Tibial nerve (tissue), 4 donors: ENCODE data around the gene CEP295NL. TPM values are rescaled to one million over a fixed set of nuclear protein-coding genes. Genes with fewer than 3 reads are reported as not detected.

Experiments used
- DNase-seq, 2 donors: peaks; one replicate each; pipeline ENCODE4 v3.0.0-alpha.2; 2019; ENCODE audit warnings: low spot score in 2 of 2
- H3K27ac ChIP-seq, 4 donors: fragments of 200-600 bp; sonication (generic) in 3 of 4; one replicate each; pipeline ENCODE4 v1.5.1; 2017 to 2019; ENCODE audit warnings: mild to moderate bottlenecking in 1 of 4
- H3K27me3 ChIP-seq, 2 donors: fragments of 200-600 bp; sonication (generic) in 1 of 2; one replicate each; pipeline versions ENCODE4 v1.5.1 to v1.6.0; 2017 to 2019
- H3K36me3 ChIP-seq, 3 donors: fragments of 200-600 bp; sonication (generic); one replicate each; pipeline ENCODE4 v1.5.1; 2018 to 2019
- H3K4me1 ChIP-seq, 4 donors: fragments of 200-600 bp; sonication (generic) in 3 of 4; one replicate each; pipeline ENCODE4 v1.5.1; 2017 to 2019
- H3K4me3 ChIP-seq, 4 donors: fragments of 200-600 bp; sonication (generic) in 3 of 4; one replicate each; pipeline ENCODE4 v1.5.1; 2017 to 2019; ENCODE audit warnings: mild to moderate bottlenecking in 1 of 4, moderate library complexity in 1 of 4
- H3K9me3 ChIP-seq, 4 donors: fragments of 200-600 bp; sonication (generic) in 3 of 4; one replicate each; pipeline ENCODE4 v1.5.1; 2017 to 2019
- CTCF ChIP-seq, 5 experiments: fragments of 200-600 bp in 3 of 5; fragments of 450-650 bp in 2 of 5; sonication (generic) in 3 of 5; IDR thresholded peaks; one replicate each; pipeline ENCODE4 v1.5.1; 2016 to 2019; ENCODE audit warnings: antibody characterized with exemption in 5 of 5, mild to moderate bottlenecking in 3 of 5, moderate library complexity in 2 of 5
- EP300 ChIP-seq, 2 donors: sonication (generic); formaldehyde crosslinking; IDR thresholded peaks; one replicate each; pipeline ENCODE4 v1.6.1; 2017; ENCODE audit warnings: antibody characterized with exemption in 2 of 2, mild to moderate bottlenecking in 1 of 2
- POLR2A ChIP-seq, 2 donors: fragments of 450-650 bp; IDR thresholded peaks; one replicate each; pipeline ENCODE4 v1.6.1; 2017; ENCODE audit warnings: antibody characterized with exemption in 2 of 2, mild to moderate bottlenecking in 2 of 2, moderate library complexity in 2 of 2
- WGBS, 2 donors: methylation state at CpG; one replicate each; pipeline ENCODE4 v1.1.5; 2018; 5-methylcytosine and 5-hydroxymethylcytosine counted together
- total RNA-seq, 4 donors: library from RNA; depleted of rRNA; stranded (reverse); fragments of >200 nt; gene quantifications; one replicate each; pipeline ENCODE4 v1.1.0, GENCODE V29; 2016

CEP295NL gene
- total RNA-seq, 4 donors from 2014 or later, result 6.5 to 35.1 (median 9.9) TPM

DNA sequence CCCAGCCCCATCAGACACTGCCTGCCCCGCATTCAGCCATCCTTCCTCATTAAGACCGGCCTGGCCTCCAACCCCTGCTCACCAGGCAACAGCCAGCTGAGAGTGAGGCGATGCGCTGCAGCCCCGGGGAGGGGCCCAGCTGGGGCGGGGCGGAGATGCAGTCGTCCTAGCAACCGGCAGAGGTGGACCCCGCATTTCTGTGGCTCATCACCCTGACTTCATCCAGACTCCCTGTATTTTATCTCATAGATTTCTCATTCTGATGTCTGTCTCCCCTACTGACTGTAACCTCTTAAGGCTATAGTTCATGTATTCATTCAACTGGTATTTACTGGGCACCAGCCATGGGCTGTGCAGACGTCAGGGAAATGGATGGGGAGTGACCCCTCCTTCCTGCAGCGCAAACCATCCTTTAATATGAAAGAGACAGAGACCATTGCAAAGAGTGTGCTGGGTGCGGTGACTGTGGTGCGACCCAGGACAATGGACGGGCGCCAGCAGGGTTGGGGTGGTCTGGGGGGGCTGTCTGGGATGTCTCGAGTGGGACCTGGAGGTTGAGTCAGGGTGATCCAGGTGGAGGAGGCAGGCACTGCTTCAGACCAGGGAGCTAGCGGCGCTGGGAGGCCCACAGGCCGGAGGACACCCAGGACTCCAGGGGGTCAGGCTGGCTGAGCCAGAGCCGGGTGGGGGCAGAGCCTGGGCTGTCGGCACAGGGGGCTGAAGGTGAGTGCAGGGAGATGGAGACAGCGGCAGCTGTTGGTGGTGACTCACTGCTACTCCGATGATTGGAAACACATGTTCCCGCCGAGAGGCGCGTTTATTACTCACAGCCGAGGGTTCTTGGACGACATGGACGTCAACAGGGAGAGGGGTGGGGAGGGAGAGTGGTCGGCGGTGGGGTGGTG, 32.7 kb upstream of the CEP295NL start:
- TF ChIP-seq POLR2A (IDR thresholded peaks at IDR 0.05) (no peak), EP300 (IDR thresholded peaks at IDR 0.05) (peak in 1 of 2 donors; percentile 67)
- H3K27ac ChIP-seq, result peak overlapping the region; percentile 43 to 99 (median 86)
- 62 to 70% methylated on average over 31 to 33 of the region's 33 CpGs for WGBS, 2 donors
- DNase-seq, result peak; percentile 65 to 77
- no peak overlapping the region for H3K4me3 ChIP-seq
- H3K36me3 ChIP-seq, result no peaks in the 10 kb centered on the region
- peaks cover 0 to 51% (median 20%) of the 10 kb centered on the region in 4 donors for H3K4me1 ChIP-seq
- no peaks in the 10 kb centered on the region for H3K27me3 ChIP-seq
- H3K9me3 ChIP-seq, result no peaks in the 10 kb centered on the region

- Histone ChIP-seq H3K36me3 (no peaks in the 10 kb centered on the region), H3K4me1 (peaks cover 0 to 44% (median 20%) of the 10 kb centered on the region in 4 donors), H3K27ac (peak overlapping the region; percentile 43 to 99 (median 86)), H3K9me3 (no peaks in the 10 kb centered on the region), H3K27me3 (no peaks in the 10 kb centered on the region), H3K4me3 (peak overlapping the region in 1 of 4 donors; percentile 43)
- TF ChIP-seq CTCF (IDR thresholded peaks at IDR 0.05), result no peak
- TF ChIP-seq POLR2A (IDR thresholded peaks at IDR 0.05), result no peak
- TF ChIP-seq EP300 (IDR thresholded peaks at IDR 0.05), result no peak
- no peak for DNase-seq
- WGBS, 2 donors, result 77 to 78% methylated on average over 14 to 18 of the region's 19 CpGs
These were observed 31.8 kb upstream of the CEP295NL start for GRCh38 chr17:78934681-78935418.

DNA sequence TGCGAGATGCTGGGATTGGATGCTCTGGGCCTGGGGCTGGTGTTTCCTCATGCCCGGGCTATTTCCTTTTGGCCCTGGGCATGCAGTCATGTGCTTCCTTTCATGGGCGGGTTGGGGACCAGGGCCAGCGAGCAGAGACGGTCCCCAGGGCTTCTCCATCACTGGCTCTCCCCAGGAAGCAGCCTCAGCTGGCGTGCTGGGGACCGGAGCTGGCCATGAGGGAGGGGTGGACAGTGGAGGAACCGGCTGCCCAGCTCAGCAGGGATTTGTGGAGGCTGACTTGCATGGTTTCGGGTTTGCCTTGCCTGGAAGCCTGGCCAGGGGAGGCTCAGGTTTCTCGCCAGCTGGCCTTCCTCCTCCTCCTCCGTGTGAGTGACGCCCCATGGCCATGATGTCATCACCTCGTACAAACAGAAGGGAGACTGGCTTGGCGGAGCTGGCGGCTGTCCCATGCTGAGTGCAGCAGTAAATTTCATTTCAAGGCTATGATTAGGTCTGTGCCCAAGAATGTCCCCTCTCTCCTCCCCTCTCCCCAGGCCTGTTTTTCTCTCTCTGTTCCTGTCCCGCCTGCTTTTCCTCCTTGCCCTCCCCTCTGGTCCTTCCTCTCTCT, 31.1 kb upstream of the CEP295NL start:
- no peaks in the 10 kb centered on the region for H3K36me3 ChIP-seq
- H3K9me3 ChIP-seq, result no peaks in the 10 kb centered on the region
- H3K4me1 ChIP-seq, result peaks cover 0 to 41% (median 20%) of the 10 kb centered on the region in 4 donors
- peak overlapping the region in 1 of 4 donors; percentile 43 for H3K4me3 ChIP-seq
- H3K27me3 ChIP-seq, result no peaks in the 10 kb centered on the region
- 2% methylated on average over 16 of the region's 16 CpGs for WGBS, 2 donors
- H3K27ac ChIP-seq, result peak overlapping the region; percentile 43 to 99 (median 86)
- TF ChIP-seq POLR2A (IDR thresholded peaks at IDR 0.05), result peak in 1 of 2 donors; percentile 33
- TF ChIP-seq CTCF (IDR thresholded peaks at IDR 0.05), result peak in 1 of 5 experiments; percentile 9
- TF ChIP-seq EP300 (IDR thresholded peaks at IDR 0.05), result peak in 1 of 2 donors; percentile 81
- DNase-seq, result peak; percentile 92 to 96

DNA sequence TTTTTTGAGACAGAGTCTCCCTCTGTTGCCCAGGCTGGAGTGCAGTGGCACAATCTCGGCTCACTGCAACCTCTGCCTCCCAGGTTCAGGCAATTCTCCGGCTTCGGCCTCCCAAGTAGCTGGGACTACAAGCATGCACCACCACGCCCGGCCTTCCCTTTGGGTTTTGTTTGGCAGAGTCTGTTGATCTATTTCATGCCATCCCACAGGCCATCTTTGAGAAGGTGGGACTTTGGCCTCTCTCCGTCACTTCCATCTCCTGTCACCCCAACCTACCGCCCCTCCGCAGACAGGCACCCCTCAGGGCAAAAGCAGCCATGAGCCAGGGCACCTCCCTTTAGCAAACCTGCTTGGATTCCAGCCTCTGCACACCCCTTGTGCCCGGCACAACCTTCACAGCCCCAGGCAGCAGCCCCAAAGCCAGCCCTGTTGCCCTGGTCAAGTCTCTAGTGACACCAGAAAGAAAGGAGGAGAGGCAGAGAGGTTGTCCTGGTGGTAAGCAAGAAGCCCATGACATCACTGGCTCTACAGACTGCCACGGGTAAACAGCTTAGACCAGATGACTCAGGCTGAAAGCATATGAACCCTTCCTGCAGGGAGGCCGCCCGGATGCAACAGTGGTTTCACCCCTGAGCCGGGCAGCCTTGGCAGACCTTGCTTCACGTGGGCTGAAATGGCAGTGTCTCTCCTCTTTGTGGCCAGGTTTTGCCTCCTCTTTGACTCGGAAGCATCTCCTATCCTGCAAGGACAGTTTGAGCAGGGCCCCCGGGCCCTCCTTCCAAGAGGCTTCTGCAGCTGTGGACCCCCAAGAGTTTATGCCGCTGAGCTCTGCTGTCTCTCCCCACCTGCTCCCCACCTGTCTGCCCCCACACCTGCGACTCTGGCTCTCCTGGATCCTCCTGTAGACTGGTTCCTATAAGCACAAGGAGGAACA, 30.3 kb upstream of the CEP295NL start:
- 65 to 71% methylated on average over 17 to 18 of the region's 18 CpGs for WGBS, 2 donors
- Histone ChIP-seq H3K27ac (peak overlapping the region; percentile 43 to 99 (median 86)), H3K36me3 (no peaks in the 10 kb centered on the region), H3K27me3 (no peaks in the 10 kb centered on the region), H3K9me3 (no peaks in the 10 kb centered on the region), H3K4me3 (peak overlapping the region in 1 of 4 donors; percentile 43), H3K4me1 (peaks cover 0 to 41% (median 20%) of the 10 kb centered on the region in 4 donors)
- DNase-seq, result peak; percentile 47 to 58
- TF ChIP-seq POLR2A (IDR thresholded peaks at IDR 0.05) (no peak), CTCF (IDR thresholded peaks at IDR 0.05) (no peak), EP300 (IDR thresholded peaks at IDR 0.05) (no peak)
